Measurements from ENCODE around the gene HOXD13. TPM values are rescaled to one million over a fixed set of nuclear protein-coding genes. Genes with fewer than 3 reads are reported as not detected.
A peak's percentile ranks its signal among the peaks of the same experiment; 100 is the strongest.

Gene HOXD13
- total RNA-seq, 1 experiment from 2014 or later = not detected

GRCh38 chr2:176084611-176085119 lies 7.9 kb upstream of the HOXD13 start:
- peaks cover 15% of the 10 kb centered on the region for H3K9me3 ChIP-seq
- intact Hi-C loops (cut with micrococcal nuclease; ENCODE audit: unreplicated experiment) = loop anchor here (2.0 to 10.0 kb wide), 2 partner anchors 120 to 200 kb away; no protein-coding TSS in a partner anchor
- peaks cover 20% of the 10 kb centered on the region for H3K27me3 ChIP-seq (replicated peaks; ENCODE audit: control insufficient read depth, insufficient read depth, low read length)
- Mint-ChIP-seq H3K9me3 (ENCODE audit: unreplicated experiment) (no peaks in the 10 kb centered on the region), H3K27me3 (ENCODE audit: insufficient read depth, unreplicated experiment) (peaks cover 54% of the 10 kb centered on the region), H3K4me3 (ENCODE audit: unreplicated experiment) (peak overlapping the region; percentile 64), H3K36me3 (ENCODE audit: insufficient read depth, unreplicated experiment) (peaks cover 5% of the 10 kb centered on the region), H3K4me1 (ENCODE audit: low read depth, unreplicated experiment) (peaks cover 13% of the 10 kb centered on the region), H3K27ac (ENCODE audit: unreplicated experiment) (no peak overlapping the region)
- DNase-seq = no peak
- H3K36me3 ChIP-seq (ENCODE audit: control insufficient read depth, insufficient read depth, low read length) = no peaks in the 10 kb centered on the region
- H3K4me1 ChIP-seq = peaks cover 16% of the 10 kb centered on the region; the same call in 1 of the 2 replicates
- no TSS peak for BruUV-seq (replicated peaks)
- ChIA-PET CTCF (interaction anchor here (0.7 kb wide), 1 partner anchor 222 kb away, joined by 3 read pairs; no protein-coding TSS in a partner anchor), POLR2A (no interaction called here)
- peak overlapping the region; percentile 22 for H3K4me3 ChIP-seq (ENCODE audit: low read depth, low read length)
- no peak for TF ChIP-seq CTCF (IDR thresholded peaks at IDR 0.05; ENCODE audit: insufficient read depth in 1 of 2, low read depth in 1 of 2, low read length in 1 of 2, severe bottlenecking in 1 of 2, unreplicated experiment in 1 of 2)

GRCh38 chr2:176085120-176085788 lies 7.3 kb upstream of the HOXD13 start:
- ChIA-PET CTCF (interaction anchor here (0.7 to 1.2 kb wide), 3 partner anchors 222 to 775 kb away, joined by 3 to 6 read pairs (median 3); no protein-coding TSS in a partner anchor), POLR2A (no interaction called here)
- intact Hi-C loops (cut with micrococcal nuclease; ENCODE audit: unreplicated experiment) = loop anchor here (2.0 to 10.0 kb wide), 2 partner anchors 120 to 200 kb away; no protein-coding TSS in a partner anchor

More at GRCh38 chr2:176085120-176085788, 7.3 kb upstream of the HOXD13 start:
- peaks cover 5% of the 10 kb centered on the region for H3K36me3 Mint-ChIP-seq (ENCODE audit: insufficient read depth, unreplicated experiment)
- H3K27ac Mint-ChIP-seq (ENCODE audit: unreplicated experiment) = no peak overlapping the region
- peak overlapping the region; percentile 64 for H3K4me3 Mint-ChIP-seq (ENCODE audit: unreplicated experiment)
- no TSS peak for BruUV-seq (replicated peaks)
- peaks cover 54% of the 10 kb centered on the region for H3K27me3 Mint-ChIP-seq (ENCODE audit: insufficient read depth, unreplicated experiment)
- peaks cover 15% of the 10 kb centered on the region; the same call in 1 of the 2 replicates for H3K4me1 ChIP-seq
- TF ChIP-seq CTCF (IDR thresholded peaks at IDR 0.05; ENCODE audit: insufficient read depth in 1 of 2, low read depth in 1 of 2, low read length in 1 of 2, severe bottlenecking in 1 of 2, unreplicated experiment in 1 of 2) = no peak
- no peak for DNase-seq
- peaks cover 15% of the 10 kb centered on the region for H3K9me3 ChIP-seq
- H3K36me3 ChIP-seq (ENCODE audit: control insufficient read depth, insufficient read depth, low read length) = no peaks in the 10 kb centered on the region
- no peaks in the 10 kb centered on the region for H3K9me3 Mint-ChIP-seq (ENCODE audit: unreplicated experiment)
- peak overlapping the region; percentile 22 for H3K4me3 ChIP-seq (ENCODE audit: low read depth, low read length)
- H3K27me3 ChIP-seq (replicated peaks; ENCODE audit: control insufficient read depth, insufficient read depth, low read length) = peaks cover 20% of the 10 kb centered on the region
- H3K4me1 Mint-ChIP-seq (ENCODE audit: low read depth, unreplicated experiment) = peaks cover 12% of the 10 kb centered on the region
